Ishikawa (cell line): ENCODE data around the gene LCP2.

ENCODE experiments used
- CEBPB ChIP-seq: IDR thresholded peaks from 2 replicates; pipeline ENCODE4 v1.6.1; 2012
- EGR1 ChIP-seq: IDR thresholded peaks from 2 replicates; pipeline ENCODE4 v1.6.1; 2012
- EP300 ChIP-seq: IDR thresholded peaks from 2 replicates; pipeline ENCODE4 v1.6.1; 2012; ENCODE audit warnings: borderline replicate concordance
- FOXM1 ChIP-seq: IDR thresholded peaks from 2 replicates; pipeline ENCODE4 v1.6.1; 2012; ENCODE audit warnings: low read depth, borderline replicate concordance
- MAX ChIP-seq: IDR thresholded peaks from 2 replicates; pipeline ENCODE4 v1.6.1; 2012
- RAD21 ChIP-seq: IDR thresholded peaks from 2 replicates; pipeline ENCODE4 v1.6.1; 2012; ENCODE audit warnings: low read depth
- REST ChIP-seq: IDR thresholded peaks from 2 replicates; pipeline ENCODE4 v1.6.1; 2012; ENCODE audit warnings: low read depth, mild to moderate bottlenecking
- TAF1 ChIP-seq: IDR thresholded peaks from 2 replicates; pipeline ENCODE4 v1.6.1; 2012; ENCODE audit warnings: low read depth, mild to moderate bottlenecking
- TEAD4 ChIP-seq: IDR thresholded peaks from 2 replicates; pipeline ENCODE4 v1.6.1; 2012
- USF1 ChIP-seq: IDR thresholded peaks from 2 replicates; pipeline ENCODE4 v1.6.1; 2012
- YY1 ChIP-seq: IDR thresholded peaks from 2 replicates; pipeline ENCODE4 v1.6.1; 2012; ENCODE audit warnings: low read depth

- no peak for TF ChIP-seq EP300
- no peak for TF ChIP-seq YY1
- TF ChIP-seq USF1, result no peak
- no peak for TF ChIP-seq EGR1
- no peak for TF ChIP-seq REST
- no peak for TF ChIP-seq MAX
- no peak for TF ChIP-seq TAF1
- no peak for TF ChIP-seq TEAD4
- TF ChIP-seq RAD21, result no peak
- no peak for TF ChIP-seq FOXM1
- no peak for TF ChIP-seq CEBPB
These were observed 61.4 kb downstream of the LCP2 start for GRCh38 chr5:170235876-170236864.
